GM18909 (cell line): Measurements from ENCODE around the gene KCTD1.

ENCODE experiments used
- ATAC-seq: cut with Tn5 transposase; IDR thresholded peaks from one replicate; pipeline ENCODE4 v1.9.1; 2021; ENCODE audit warnings: mild to moderate bottlenecking; ENCODE audit not compliant: unreplicated experiment, poor library complexity

KCTD1 gene

DNA sequence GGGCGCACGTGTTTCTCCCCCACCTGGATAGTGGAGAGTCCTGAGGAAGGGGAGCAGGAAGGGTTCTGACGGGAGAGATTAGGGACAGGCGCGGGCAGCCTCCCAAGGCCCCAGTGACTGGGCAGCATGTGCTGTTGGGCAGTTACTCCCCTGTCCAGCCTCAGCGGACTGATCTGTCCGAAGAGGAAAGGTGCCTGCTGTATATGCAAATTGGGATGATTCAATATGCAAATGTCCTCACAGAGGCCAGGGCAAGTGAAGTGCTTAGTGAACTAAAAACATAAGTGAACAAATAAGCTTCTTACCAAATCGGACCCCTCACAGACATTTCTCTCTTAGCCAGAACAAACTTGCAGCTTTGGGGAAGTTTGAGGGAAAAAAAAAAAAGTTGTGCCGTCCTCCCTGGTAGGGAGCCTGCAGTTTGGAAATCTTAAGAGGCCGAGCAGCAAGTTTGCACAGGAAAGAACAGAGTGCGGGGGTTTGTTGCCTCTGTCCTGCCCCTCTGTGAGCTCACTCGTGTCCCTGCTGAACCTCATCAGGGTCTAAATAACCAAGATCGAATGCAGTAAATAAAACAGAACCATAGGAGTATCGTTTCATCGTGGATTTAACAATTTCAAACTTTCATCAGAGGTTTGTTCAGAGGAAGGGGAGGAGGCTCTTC is 141.4 kb downstream of the KCTD1 start:
- ATAC-seq = no peak

DNA sequence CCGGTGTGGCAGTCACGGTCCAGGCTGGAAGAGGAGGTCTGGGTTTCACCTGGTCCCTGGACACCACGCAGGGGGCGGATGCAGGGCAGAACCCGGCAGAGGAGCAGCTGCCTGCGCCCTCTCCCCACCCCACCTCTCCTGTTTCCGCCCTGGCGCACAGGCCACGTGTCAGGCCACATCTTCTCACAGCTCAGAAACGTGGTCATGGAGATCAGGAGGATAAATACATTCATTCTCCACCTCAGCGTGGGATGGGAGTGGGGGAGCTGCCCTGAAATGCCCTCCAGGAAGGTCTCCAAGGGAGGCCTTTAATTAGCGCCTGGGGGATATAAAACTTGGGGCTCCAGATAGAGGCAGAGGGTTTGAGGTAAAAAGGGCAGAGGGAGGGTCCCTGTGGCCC is 142.0 kb downstream of the KCTD1 start:
- no peak for ATAC-seq

DNA sequence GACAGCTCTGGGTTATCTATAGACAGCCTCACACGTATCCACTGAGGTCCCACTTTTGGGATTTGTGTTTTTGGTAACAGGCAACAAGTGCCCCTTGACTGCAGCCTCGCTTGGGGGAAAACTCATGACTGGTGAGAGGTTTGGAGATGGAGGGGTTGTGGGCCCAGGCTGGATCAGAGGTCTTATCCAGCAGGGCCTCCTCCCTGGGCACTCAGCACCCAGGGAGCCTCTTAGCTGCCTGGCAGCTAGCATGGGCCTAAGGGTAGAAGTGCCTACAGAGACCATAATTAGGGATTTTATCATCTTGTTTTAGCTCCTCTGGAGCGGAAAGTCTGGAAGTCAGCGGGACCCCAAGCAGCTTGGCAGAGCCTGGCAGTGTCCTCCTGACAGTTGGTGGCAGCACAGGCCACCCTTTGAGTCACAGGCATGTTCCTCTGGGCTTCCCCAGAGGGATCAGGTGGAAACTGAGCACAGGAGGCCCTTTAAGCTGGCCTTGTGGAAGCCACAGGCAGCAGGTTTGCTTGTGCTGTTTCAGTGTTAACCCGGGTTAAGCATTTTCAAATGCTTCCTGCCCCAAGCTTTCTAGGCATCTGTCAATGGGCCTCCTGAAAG is 143.1 kb downstream of the KCTD1 start:
- peak; percentile 93 for ATAC-seq
